SU-DHL-6 (cell line): Measurements from ENCODE around the gene AADACL2.

Experiments used
- H2AFZ ChIP-seq: fragments of 200-600 bp; sonication (generic); 2 replicates; pipeline ENCODE4 v1.6.1; 2014; ENCODE audit warnings: low read depth, mild to moderate bottlenecking, moderate library complexity, mixed read lengths, antibody characterized with exemption, low read length; ENCODE audit not compliant: severe bottlenecking
- H3F3A ChIP-seq: fragments of 200-600 bp; shearing (Covaris generic); 2 replicates; pipeline ENCODE4 v1.6.0; 2016; ENCODE audit warnings: antibody characterized with exemption, mild to moderate bottlenecking; ENCODE audit not compliant: insufficient read depth
- H3K27ac ChIP-seq: fragments of 200-600 bp; sonication (generic); 2 replicates; pipeline ENCODE4 v1.5.1; 2016; ENCODE audit warnings: low read depth, mild to moderate bottlenecking, low read length, moderate library complexity, mixed read lengths
- H3K27me3 ChIP-seq: fragments of 200-600 bp; sonication (generic), shearing (Covaris generic); 2 replicates; pipeline ENCODE4 v1.6.0; 2014; ENCODE audit warnings: mild to moderate bottlenecking, low read length
- H3K36me3 ChIP-seq: fragments of 200-600 bp; sonication (generic); 2 replicates; pipeline ENCODE4 v1.6.1; 2014; ENCODE audit warnings: mild to moderate bottlenecking, low read length, mixed read lengths
- H3K4me2 ChIP-seq: fragments of 300-600, 200-600 bp; shearing (Covaris generic), sonication (generic); 2 replicates; pipeline ENCODE4 v1.6.0; 2014; ENCODE audit warnings: low read length, low read depth, mild to moderate bottlenecking; ENCODE audit not compliant: poor library complexity, severe bottlenecking
- H3K4me3 ChIP-seq: fragments of 200-600 bp; sonication (generic); 2 replicates; pipeline ENCODE4 v1.5.1; 2014; ENCODE audit warnings: antibody characterized with exemption, low read length, mild to moderate bottlenecking, mixed read lengths; ENCODE audit not compliant: insufficient read depth, poor library complexity, severe bottlenecking
- H3K79me2 ChIP-seq: fragments of 200-600 bp; sonication (generic); 2 replicates; pipeline ENCODE4 v1.6.1; 2014; ENCODE audit warnings: mild to moderate bottlenecking, low read length, moderate library complexity; ENCODE audit not compliant: insufficient read depth
- H3K9ac ChIP-seq: fragments of 200-600 bp; sonication (generic); 2 replicates; pipeline ENCODE4 v1.7.0; 2014; ENCODE audit warnings: mild to moderate bottlenecking, low read length
- H3K9me2 ChIP-seq: fragments of 200-600 bp; sonication (generic); replicated peaks from 2 replicates; pipeline ENCODE4 v1.6.1; 2014; ENCODE audit warnings: low read length; ENCODE audit not compliant: insufficient read depth
- H3K9me3 ChIP-seq: fragments of 200-600 bp; sonication (generic); 2 replicates; pipeline ENCODE4 v1.6.1; 2014; ENCODE audit warnings: low read length, mixed read lengths; ENCODE audit not compliant: insufficient read depth
- H4K20me1 ChIP-seq: fragments of 200-600 bp; sonication (generic); 2 replicates; pipeline ENCODE4 v1.6.1; 2014; ENCODE audit warnings: low read depth, mild to moderate bottlenecking, antibody characterized with exemption, low read length, moderate library complexity, mixed read lengths
- EZH2phosphoT487 ChIP-seq: fragments of 200-600 bp; sonication (generic), shearing (Covaris generic); conservative IDR thresholded peaks from 2 replicates; pipeline ENCODE4 v1.6.1; 2018; ENCODE audit warnings: mild to moderate bottlenecking, antibody characterized with exemption, low read length, moderate library complexity, mixed read lengths
- TF ChIP-seq, protein P1 (sequence below): fragments of 200-600 bp; sonication (generic); IDR thresholded peaks from one replicate; pipeline ENCODE4 v1.5.1; 2017; ENCODE audit warnings: antibody characterized with exemption, mild to moderate bottlenecking, low read length, moderate library complexity; ENCODE audit not compliant: insufficient read depth, poor library complexity, severe bottlenecking

The AADACL2 gene

DNA sequence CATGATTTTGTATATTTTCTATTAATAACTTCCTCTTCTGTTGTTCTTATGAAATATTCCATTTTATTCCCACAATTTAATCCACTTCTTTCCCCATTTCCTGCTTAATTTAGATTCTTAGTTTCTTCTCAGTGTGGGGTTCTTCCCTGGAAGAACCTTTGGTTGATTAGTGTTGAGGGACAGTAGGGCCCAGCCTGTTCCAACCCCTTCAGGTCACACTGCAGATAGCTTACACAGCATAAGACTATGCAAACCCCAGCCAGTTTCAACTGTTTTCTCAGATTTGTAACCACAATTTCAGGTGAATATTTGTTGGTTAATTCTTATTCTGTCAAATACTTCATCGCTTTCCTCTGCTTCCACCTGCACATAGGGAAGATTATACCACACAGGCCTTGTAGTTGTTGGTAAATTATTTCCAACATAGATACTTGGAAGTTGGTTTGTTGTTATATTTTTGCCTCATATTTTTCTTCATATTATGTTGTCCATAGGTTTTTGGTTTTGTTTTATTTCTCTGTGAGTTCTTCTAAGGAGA is 34.7 kb downstream of the AADACL2 start:
- no peak for TF ChIP-seq EZH2phosphoT487
- TF ChIP-seq, protein P1, sequence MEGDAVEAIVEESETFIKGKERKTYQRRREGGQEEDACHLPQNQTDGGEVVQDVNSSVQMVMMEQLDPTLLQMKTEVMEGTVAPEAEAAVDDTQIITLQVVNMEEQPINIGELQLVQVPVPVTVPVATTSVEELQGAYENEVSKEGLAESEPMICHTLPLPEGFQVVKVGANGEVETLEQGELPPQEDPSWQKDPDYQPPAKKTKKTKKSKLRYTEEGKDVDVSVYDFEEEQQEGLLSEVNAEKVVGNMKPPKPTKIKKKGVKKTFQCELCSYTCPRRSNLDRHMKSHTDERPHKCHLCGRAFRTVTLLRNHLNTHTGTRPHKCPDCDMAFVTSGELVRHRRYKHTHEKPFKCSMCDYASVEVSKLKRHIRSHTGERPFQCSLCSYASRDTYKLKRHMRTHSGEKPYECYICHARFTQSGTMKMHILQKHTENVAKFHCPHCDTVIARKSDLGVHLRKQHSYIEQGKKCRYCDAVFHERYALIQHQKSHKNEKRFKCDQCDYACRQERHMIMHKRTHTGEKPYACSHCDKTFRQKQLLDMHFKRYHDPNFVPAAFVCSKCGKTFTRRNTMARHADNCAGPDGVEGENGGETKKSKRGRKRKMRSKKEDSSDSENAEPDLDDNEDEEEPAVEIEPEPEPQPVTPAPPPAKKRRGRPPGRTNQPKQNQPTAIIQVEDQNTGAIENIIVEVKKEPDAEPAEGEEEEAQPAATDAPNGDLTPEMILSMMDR = no peak
- Histone ChIP-seq H3K27ac (no peak overlapping the region), H3K27me3 (no peaks in the 10 kb centered on the region), H3K9me2 (no peaks in the 10 kb centered on the region), H3K9ac (no peak overlapping the region), H2AFZ (no peak overlapping the region), H3F3A (no peaks in the 10 kb centered on the region), H4K20me1 (no peaks in the 10 kb centered on the region), H3K9me3 (no peaks in the 10 kb centered on the region), H3K36me3 (no peaks in the 10 kb centered on the region), H3K4me2 (no peak overlapping the region), H3K4me3 (no peak overlapping the region), H3K79me2 (no peaks in the 10 kb centered on the region)

DNA sequence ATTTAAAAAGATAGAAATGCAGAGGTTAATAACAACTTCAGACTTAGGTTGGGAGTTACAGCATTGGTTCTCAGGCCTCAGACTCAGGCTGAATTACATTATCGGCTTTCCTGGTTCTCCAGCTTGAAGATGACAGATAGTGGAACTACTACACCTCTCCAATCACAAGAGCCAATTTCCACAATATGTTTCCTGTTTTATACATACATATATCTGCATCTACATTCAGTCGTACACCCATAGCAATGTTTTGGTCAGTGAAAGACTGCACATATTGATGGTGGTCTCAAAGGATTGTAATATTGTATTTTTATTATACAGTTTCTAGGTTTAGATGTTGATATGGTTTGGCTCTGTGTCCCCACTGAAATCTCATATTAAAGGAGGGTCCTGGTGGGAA is 35.4 kb downstream of the AADACL2 start:
- Histone ChIP-seq H3K36me3 (no peaks in the 10 kb centered on the region), H3K9me2 (no peaks in the 10 kb centered on the region), H3K4me2 (no peak overlapping the region), H3K27me3 (no peaks in the 10 kb centered on the region), H3K9ac (no peak overlapping the region), H3K4me3 (no peak overlapping the region), H4K20me1 (no peaks in the 10 kb centered on the region), H3K9me3 (no peaks in the 10 kb centered on the region), H3K79me2 (no peaks in the 10 kb centered on the region), H3K27ac (no peak overlapping the region), H3F3A (no peaks in the 10 kb centered on the region), H2AFZ (no peak overlapping the region)
- TF ChIP-seq, protein P1 = no peak
- no peak for TF ChIP-seq EZH2phosphoT487

DNA sequence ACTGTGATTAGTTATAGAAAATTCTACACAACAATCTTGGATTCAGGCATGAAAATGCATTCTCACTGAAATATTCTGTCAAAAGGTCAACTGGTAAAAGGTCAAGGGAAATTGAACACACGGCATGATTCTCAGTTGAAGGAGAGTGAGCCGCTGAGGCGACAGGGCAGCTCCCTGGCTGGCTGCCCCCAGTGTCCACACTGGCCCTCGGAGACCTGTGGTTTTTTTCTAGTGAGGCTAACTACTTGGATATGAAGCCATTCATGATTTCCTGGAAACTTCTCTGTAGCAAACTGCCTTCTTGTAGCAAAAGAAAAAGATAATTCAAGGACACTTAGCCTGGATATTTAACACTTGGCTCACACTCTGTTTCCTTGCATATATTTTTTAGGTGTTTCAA is 37.2 kb downstream of the AADACL2 start:
- H3K9ac ChIP-seq = no peak overlapping the region
- no peaks in the 10 kb centered on the region for H3K27me3 ChIP-seq

More for the DNA sequence above, 37.2 kb downstream of the AADACL2 start:
- H3F3A ChIP-seq = no peaks in the 10 kb centered on the region
- no peaks in the 10 kb centered on the region for H4K20me1 ChIP-seq
- no peaks in the 10 kb centered on the region for H3K9me3 ChIP-seq
- no peak overlapping the region for H3K4me3 ChIP-seq
- H3K79me2 ChIP-seq = no peaks in the 10 kb centered on the region
- no peak overlapping the region for H3K27ac ChIP-seq
- H2AFZ ChIP-seq = no peak overlapping the region
- TF ChIP-seq, protein P1 = no peak
- no peak for TF ChIP-seq EZH2phosphoT487
- no peak overlapping the region for H3K4me2 ChIP-seq
- H3K36me3 ChIP-seq = no peaks in the 10 kb centered on the region
- no peaks in the 10 kb centered on the region for H3K9me2 ChIP-seq
